Activated CD4-positive, alpha-beta T cell treated with anti-CD3 and anti-CD28 coated beads, Interleukin-2, amount 50 U/mL, for 16 hours (primary cell): Measurements from ENCODE around the gene MIF4GD.
A peak's percentile ranks its signal among the peaks of the same experiment; 100 is the strongest.
"Not testable (repeated sequence)": the region's sequence is repeated elsewhere in the genome, so short reads cannot be mapped to it uniquely, and the experiment has no call there.

Experiments
- DNase-seq: peaks from one replicate; pipeline ENCODE4 v3.0.0-alpha.2; 2020

MIF4GD gene, protein sequence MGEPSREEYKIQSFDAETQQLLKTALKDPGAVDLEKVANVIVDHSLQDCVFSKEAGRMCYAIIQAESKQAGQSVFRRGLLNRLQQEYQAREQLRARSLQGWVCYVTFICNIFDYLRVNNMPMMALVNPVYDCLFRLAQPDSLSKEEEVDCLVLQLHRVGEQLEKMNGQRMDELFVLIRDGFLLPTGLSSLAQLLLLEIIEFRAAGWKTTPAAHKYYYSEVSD

DNA sequence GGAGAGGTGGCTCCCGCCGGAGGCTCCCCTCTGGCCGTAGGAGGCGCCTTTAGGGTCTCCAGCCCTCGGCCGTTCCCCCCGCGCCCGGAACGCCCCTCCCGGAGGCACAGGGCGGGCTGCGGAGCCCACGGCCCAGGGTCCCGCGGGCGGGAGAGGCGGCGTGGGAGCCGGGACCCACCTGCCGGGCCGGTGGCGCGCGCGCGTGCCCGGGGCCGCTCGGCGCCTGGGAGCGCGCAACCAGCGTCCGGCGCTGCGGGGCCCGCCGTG lies at the start of gene MIF4GD:
MIF4GD (minus strand) TSS at position 266 of the 267 bp plus-strand sequence. CDS start 1,036 bp downstream, outside the sequence.
- DNase-seq = no peak

DNA sequence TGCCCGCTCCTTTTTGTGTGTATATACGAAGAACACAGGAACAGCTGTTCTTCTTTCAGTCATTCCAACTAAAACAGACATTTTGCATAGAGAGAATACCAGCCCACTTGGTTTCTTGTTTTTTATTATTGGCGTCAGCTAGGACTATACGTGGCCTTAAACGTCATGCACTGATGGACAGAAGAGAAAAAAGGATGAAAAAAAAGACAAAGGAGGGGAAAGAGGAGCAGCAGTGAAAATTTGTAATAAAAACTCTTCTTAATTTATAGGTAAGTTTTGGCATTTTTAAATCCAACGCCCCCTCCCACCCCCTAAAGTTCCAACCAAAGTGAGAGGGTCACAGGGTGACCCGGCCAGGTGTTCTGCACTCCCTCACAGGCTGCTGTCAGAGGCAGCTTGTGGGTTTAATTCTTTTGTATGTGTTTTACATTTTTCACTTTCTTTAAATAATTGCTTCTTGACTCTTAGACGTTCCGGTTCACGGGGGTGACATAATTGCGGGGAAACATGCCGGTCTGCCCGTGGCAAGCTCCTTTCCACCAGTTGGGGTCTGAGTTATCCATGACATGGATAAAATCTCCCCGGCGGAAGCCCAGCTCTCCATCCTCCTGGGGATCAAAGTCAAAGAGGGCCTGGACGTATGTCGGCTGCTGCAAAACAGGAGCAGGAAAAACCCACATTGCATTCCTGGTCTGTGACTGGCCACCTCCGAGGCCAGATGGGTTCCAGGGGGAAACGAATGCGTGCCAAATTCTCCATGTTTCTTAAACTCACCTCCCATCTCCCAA lies 49.1 kb upstream of the MIF4GD start:
- DNase-seq = no peak

DNA sequence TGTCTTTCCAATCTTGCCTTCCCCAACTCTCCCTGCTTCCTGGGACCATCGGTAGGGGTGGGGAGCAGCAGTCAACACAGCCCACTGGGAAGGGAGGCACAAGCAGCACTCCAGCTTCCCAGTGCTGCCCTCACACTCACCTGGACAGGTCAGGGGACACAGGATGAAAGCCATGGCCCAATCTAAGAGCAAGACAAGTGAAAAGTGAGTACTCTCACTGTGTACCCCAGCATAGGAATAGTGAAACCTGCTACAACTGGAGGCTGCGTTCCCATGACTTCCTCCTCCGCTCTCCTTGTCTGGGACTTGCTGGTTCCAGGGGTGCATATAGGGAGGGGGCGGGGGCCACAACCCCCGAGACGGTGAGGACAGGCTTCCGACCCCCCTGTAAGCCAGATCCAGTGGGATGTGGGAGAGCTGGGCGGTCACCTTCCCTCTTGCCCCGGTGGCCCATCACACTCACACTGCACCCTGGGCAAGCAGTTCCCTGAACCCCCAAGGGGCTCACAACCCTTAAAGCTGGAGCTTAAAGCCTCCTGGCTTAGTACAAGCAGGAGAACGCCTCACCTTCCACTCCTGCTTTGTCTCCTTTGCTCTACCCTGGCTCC lies 47.7 kb upstream of the MIF4GD start:
- no peak for DNase-seq

DNA sequence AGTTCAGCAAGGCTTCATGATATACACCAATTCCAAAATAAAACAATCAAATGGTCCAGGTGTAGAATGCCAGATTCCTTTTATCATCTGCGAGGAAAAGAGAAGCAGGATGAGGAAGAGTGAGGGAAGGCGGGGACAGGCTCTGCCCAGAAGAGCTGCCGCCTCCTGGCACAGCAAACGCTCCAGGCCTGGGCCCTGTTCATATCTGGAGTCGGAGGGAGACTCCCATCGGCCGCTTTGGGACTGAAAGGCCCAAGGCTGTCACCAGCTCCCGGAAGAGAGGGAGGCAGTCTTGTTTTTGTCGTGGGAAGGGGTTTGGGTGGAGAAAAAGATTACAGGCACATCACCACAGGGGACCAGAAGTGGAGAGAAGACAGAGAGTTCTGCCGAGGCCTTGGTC lies 47.2 kb upstream of the MIF4GD start:
- no peak for DNase-seq

DNA sequence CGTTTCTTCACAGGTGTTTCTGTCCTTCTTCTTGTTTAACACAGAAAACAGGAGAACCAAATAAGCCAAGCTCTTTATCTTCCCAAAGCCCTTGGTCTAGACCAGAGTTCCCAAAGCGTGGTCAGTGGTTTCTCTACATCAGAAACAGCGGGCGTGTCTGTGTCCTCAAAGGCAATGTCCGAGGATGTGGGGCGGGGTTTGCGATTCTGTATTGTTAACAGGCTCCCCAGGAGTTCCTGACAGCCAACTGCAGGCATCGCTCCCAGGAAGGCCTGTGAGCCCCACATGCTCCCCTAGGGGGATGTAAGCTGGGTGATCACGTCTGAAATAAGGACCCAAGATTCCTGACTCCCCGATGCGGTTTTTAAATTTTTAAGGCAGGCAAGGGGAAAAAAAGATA lies 46.6 kb upstream of the MIF4GD start:
- DNase-seq = no peak

DNA sequence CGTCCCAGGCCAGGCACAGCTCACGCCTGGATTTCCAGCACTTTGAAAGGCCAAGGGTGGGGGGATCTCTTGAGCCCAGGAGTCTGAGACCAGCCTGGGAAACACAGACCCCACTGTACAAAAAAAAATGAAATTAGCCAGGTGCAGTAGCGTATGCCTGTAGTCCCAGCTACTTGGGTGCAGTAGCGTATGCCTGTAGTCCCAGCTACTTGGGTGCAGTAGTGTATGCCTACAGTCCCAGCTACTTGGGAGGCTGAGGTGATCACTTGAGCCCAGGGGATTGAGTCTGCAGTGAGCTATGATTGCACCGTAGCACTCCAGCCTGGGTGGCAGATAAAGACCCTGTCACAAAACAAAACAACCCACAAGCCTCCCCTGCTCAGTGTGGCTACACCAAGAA lies 45.2 kb upstream of the MIF4GD start:
- DNase-seq = no peak

DNA sequence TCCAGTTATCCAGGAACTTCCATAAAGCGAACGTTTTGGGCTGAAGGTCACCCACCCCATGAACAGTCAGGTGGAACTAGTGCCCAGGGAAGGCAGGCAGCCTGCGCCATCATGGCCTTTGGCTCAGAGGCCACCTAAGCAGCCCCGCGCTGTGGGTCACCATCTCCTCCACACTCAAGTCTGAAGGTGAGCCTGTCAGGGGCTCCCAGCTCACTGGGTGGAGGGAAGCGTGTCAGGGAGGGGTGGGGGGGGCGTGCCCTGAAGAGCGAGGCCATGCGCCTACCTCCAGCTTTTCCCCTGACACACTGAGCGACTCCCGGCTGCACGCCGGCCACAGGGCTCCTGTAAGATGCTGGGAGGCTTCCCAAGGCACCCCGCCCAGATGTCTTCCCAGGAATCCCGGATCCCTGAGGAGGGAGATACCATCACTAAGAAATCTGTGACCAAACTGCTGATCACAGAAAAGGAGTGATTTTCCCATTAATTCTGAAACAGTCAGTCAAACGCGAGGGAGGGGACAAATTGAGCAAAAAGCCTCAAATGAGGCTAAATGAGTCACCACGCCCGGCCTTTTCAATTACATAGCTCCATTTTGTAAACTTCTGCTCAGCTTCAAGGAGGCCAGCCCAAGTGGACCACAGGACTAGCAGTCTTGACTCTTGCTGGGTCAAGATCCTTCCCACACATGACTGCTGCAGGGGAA lies 44.7 kb upstream of the MIF4GD start:
- peak; percentile 70 for DNase-seq

DNA sequence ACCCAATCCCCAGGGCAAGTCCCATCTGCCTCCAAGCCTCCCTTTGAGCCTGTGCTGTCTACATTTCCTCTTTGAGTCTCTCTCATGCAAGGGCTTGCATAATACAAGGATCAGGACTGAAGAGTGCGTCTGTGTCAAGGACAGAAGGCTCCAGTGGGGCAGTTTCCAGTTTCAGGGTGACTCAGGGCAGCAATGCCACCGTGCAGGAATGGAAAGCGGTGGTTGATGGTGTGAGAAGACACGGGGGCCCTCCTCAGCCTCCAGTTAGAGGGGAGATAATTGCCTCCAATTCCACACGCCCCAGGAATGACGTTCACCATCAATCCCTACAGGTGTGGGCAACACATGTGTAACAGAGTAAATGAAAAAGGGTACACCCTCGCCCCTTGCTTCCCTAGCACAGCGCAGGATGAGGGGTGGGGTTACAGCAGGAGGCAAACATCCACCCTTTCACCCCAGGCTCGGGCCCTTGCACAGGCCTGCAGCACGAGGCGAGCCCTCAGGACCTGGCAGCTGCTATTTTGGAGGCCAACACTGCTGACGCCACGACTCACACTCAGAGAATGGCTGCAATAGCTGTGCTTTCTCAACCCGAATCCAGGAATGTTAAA lies 43.0 kb upstream of the MIF4GD start:
- peak; percentile 57 for DNase-seq

DNA sequence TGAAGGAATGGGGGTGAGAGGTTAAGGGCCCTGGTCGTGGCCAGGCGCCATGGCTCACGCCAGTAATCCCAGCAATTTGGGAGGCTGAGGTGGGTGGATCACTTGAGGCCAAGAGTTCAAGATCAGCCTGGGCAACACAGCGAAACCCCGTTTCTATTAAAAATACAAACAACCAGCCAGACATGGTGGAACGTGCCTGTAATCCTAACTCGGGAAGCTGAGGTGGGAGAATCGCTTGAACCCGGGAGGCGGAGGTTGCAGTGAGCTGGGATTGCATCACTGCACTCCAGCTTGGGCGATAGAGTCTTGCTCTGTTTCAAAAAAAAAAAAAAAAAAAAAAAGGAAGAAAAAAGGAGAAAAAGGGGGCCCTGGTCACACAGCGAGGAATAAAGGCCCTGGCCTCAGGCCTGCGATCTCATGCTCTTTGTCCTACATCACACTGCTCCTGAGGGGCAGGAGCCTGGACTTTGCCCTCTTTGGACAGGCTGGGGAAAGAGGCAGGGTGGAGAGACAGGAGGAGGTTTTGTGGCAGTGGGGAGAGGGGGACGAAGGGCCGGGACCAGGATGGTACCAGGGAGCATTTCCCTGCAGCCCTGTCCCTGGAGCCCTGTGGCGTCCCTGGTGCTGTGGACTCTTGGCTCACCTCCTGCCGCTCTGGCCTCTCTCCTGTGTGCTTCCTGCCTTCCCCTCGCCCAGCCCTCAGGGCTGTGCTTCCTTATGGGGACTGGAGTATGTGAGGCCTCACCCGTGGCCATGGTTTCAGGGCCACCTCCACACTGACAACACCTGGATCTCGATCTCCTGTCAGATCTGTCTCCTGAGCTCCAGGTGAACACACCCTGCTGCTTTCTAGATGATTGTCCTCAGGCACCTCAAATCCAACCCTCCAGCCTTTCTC lies 38.0 kb upstream of the MIF4GD start:
- no peak for DNase-seq

DNA sequence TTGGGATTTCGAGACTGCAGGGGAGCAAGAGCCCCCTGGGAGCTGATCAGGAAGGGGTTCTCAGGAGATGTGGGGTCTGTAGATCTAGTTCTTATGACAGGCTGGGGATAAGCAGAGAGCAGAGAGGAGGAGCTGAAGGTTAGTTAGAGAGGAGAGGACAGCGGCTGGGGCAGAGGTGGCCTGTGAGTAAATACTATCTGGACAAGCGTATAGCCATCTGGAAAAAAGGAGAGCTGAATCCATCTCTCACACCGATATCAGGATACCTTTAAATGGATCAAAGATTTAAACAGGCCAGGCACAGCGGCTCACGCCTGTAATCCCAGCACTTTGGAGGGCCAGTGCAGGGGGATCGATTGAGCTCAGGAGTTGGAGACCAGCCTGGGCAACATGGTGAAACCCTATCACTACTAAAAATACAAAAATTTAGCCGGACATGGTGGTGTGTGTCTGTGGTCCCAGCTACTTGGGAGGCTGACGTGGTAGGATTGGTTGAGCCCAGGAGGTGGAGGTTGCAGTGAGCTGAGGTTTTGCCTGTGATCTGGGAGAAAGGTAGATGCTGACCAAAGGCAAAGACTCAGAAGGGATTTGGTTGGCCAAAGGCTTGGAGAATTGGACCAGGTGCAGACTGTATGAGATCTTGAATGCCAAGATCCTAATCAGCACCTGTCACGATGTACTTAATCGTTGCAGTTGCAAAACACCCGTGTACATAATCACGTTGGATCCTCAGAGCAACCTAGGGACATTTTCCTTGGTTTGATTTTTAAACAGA lies 37.1 kb upstream of the MIF4GD start:
- DNase-seq = no peak

DNA sequence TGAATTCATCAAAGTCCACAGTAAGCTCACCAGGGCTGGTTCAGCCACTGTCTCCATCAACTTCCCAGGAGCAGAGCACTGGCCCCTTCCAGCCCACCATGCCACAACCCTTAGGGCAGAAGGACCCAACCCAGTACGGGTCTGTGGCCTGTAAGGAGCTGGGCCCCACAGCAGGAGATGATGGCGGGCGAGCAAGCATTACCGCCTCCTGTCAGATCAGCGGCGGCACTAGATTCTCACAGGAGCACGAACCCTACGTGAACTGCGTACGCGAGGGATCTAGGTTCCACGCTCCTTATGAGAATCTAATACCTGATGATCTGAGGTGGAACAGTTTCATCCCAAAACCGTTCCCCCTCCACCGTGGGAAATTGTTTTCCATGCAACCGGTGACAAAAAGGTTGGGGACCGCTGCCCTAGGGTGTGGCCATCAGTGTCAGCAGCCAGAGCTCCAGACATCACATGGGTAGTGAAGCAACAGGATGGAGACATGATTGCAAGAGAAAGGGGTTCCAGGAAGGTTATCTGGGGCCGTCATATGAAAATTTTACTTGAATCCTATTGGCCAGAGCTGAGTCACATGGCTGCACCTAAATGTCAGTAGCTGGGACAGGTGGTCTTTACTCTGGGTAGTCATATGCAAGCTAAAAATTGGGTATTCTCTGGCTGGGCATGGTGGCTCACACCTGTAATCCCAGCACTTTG lies 30.6 kb upstream of the MIF4GD start:
- DNase-seq = no peak

DNA sequence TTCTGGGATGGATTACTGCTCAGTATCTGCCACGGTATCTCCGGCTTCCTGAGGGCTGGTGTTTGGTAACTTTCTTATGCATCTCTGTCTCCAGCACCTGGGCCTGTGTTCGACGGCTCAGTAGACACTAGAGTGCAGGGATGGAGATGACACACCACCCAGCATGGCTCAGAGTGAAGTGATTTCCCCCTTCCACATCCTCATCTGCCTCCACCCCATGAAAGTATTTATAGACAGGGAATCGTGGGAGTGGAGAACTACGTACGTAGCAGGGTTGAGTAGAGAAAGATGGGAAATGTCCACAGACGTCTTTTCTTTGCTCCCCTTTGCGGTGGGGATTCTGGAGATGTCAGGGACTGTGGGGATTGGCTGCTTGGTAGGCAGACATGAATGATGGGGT lies 30.0 kb upstream of the MIF4GD start:
- no peak for DNase-seq

DNA sequence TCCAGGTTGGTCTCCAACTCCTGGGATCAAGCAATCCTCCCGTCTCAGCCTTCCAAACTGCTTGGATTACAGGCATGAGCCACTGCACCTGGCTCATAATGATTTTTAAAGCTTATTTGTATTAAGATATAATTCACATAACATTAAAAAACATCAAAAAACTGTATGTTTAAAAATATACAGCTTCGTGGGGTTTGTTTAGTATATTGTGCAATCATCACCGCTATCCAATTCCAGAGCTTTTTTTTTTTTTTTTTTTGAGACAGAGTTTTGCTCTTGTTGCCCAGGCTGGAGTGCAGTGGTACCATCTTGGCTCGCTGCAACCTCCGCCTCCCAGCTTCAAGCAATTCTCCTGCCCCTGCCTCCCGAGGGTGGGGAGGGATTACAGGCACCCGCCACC lies 29.2 kb upstream of the MIF4GD start:
- DNase-seq = no peak

DNA sequence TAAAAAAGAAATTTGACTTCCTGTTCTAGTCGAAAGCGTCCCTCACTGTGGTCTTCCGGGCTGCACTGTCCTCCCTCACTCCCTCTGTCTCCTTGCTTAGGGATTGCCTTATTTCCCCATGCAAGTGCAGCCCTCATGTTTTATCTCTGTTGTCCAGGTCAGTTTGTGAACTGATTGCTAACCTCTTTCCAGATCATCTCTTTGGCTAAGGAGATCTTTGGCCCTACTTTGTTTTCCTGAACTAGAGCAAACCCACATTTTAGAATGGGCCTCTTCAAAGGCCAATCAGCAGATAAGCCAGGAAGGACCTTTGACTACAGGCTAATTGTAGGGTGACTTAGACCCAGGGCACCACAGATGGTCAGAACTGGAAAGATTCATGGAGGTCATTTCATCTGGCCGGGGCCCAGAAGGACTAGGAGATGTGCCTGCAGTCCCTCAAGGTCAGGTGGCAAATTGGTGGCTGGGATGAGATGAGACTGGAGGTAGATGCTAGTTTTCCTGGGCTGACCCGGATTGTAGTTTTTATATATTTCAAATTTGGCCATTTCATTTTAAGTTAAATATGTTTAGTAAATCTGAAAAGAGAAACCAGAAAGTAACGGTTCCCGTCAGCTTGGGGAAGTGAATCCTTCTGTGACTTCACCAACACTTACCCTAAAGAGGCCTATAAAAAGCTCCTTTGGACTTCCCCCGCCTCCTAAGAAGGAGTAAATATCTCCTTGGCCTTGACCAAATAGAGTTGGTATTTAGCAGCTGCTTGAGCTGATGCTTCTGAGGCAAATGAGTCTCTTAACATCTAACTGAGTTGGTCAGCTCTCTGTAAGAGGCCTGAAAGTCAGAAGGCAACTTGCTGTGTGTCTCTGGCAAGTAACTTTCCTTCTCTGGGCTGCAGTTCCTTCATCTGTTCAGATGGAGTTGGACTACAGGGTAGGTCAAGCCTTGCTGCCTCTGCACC lies 24.4 kb upstream of the MIF4GD start:
- DNase-seq = peak; percentile 86

DNA sequence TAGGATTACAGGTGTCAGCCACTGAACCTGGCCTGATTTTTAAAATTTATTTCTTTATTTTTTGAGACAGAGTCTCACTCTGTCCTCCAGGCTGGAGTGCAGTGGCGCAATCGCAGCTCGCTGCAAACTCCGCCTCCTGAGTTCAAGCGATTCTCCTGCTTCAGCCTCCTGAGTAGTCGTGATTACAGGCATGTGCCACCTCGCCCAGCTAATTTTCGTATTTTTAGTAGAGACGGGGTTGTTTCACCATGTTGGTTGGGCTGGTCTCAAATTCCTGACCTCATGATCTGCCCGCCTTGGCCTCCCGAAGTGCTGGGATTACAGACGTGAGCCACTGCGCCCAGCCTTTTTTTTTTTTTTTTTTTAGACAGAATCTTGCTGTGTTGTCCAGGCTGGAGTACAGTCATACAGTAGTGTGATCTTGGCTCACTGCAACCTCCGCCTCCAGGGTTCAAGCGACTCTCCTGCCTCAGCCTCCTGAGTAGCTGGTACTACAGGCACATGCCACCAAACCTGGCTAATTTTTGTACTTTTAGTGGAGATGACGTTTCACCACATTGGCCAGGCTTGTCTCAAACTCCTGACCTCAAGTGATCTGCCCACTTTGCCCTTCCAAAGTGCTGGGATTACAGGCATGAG lies 21.9 kb upstream of the MIF4GD start:
- DNase-seq = not testable (repeated sequence)

DNA sequence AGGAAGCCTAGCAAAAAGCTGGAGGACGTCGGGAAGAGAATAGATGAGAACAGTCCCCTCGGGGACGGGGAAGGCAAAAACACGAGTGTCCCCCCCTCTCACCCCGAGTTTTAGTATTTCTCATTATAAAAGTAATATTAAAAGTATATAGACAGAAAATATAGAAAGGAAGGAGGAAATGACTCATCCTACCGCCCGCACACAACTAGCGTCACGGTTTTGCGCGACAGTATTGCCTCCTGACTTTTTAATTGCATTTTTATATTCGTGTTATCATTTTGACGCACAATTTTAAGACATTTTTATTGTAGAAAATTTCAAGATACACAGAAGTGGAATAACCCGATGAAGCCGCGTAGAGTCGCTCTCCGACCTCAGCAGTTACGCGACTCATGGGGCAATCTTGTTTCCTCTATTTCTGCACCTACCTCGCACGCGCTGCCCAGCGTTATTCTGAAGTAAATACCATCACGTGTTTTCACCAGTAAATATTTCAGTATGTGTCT lies 18.9 kb upstream of the MIF4GD start:
- peak; percentile 74 for DNase-seq

DNA sequence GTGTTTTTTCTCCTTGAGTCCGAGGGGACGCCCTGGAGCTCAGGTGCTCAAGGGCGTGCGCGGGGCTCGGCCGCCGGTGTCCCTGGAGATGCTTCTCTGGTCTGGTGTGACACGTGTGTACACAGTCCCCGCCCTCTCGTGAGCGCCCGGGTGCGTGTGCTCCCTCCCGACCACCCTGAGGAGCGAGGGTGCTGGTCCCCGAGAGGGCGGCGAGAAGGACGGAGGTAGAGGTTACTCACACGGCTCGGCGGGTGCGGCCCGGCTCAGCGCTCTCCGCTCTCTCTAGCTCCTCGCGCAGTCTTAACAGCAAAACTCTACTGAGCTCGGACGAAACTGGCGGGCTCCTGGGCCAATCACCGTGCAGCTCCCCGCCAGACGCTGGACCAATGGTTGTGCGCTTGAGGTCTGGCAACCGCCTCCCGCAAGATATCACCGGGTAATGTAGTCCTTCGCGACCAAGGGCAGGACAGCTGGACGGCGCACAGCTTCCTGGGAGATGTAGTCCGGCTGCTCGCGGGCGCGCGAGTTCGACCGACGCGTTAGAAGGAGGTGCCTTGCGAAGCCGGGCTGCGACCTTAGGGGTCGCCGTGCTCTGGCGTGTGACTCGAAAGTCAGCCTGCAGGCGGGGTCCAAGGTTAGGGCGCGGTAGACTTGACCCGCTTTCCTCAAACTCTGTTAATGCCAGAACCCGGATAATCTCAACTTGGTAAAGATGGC lies 18.2 kb upstream of the MIF4GD start, which contains the start of gene SLC25A19:
SLC25A19 (minus strand) TSS at position 319 of the 717 bp plus-strand sequence. CDS start 2,669 bp downstream, outside the sequence.
- DNase-seq = peak; percentile 99

DNA sequence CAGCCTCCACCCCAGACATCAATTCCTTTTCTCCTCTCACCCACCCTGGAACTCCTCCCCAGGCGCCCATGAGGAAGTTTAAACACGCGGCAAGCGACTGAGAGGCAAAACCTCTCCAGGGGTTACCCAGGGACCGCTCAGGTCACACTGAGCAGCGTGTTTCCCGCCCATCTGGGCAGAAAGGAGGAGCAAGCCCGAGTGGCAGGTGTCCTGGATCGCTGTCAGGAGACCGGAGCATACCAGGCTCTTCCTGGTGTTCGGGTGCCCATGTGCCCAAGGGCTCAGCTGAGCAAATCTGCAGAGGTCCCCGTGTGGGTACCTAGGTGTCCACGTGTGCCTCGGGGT lies 17.7 kb upstream of the MIF4GD start:
- peak; percentile 54 for DNase-seq
